Measurements from ENCODE around the gene LYPD3.
"Not testable (repeated sequence)": the region's sequence is repeated elsewhere in the genome, so short reads cannot be mapped to it uniquely, and the experiment has no call there.

Gene LYPD3

GRCh38 chr19:43439032-43439708, 26.2 kb downstream of the LYPD3 start:
- H3K27ac ChIP-seq: peak overlapping the region in 20 of 21 experiments; percentile 4 to 92 (median 68)
- no peak overlapping the region for H3K4me3 ChIP-seq

- H3K27ac ChIP-seq: peak overlapping the region in 20 of 21 experiments; percentile 1 to 92 (median 68)
These were observed 26.9 kb downstream of the LYPD3 start for GRCh38 chr19:43438291-43439031.

GRCh38 chr19:43437712-43438111, 27.7 kb downstream of the LYPD3 start:
- peak overlapping the region in 17 of 21 experiments; percentile 1 to 92 (median 70) for H3K27ac ChIP-seq
- H3K4me3 ChIP-seq: no peak overlapping the region

More at GRCh38 chr19:43438291-43439031, 26.9 kb downstream of the LYPD3 start:
- no peak overlapping the region for H3K4me3 ChIP-seq

GRCh38 chr19:43437284-43437683, 28.1 kb downstream of the LYPD3 start:
- H3K4me3 ChIP-seq: not testable (repeated sequence)
- peak overlapping the region in 9 of 21 experiments; percentile 7 to 92 (median 78) for H3K27ac ChIP-seq

GRCh38 chr19:43435775-43436174, 29.6 kb downstream of the LYPD3 start:
- H3K4me3 ChIP-seq: no peak overlapping the region
- H3K27ac ChIP-seq: no peak overlapping the region

GRCh38 chr19:43433689-43434088, 31.7 kb downstream of the LYPD3 start:
- no peak overlapping the region for H3K27ac ChIP-seq
- no peak overlapping the region for H3K4me3 ChIP-seq

- no peak overlapping the region for H3K4me3 ChIP-seq
- no peak overlapping the region for H3K27ac ChIP-seq
These were observed 32.1 kb downstream of the LYPD3 start for GRCh38 chr19:43433358-43433673.

- H3K27ac ChIP-seq: no peak overlapping the region
These were observed 34.4 kb downstream of the LYPD3 start for GRCh38 chr19:43430976-43431375.

GRCh38 chr19:43430142-43430710, 35.2 kb downstream of the LYPD3 start:
- no peak overlapping the region for H3K4me3 ChIP-seq
- H3K27ac ChIP-seq: no peak overlapping the region

More at GRCh38 chr19:43430976-43431375, 34.4 kb downstream of the LYPD3 start:
- no peak overlapping the region for H3K4me3 ChIP-seq

- Histone ChIP-seq H3K4me3 (no peak overlapping the region), H3K27ac (no peak overlapping the region)
These were observed 36.0 kb downstream of the LYPD3 start for GRCh38 chr19:43429395-43429794.

- H3K4me3 ChIP-seq: no peak overlapping the region
- H3K27ac ChIP-seq: peak overlapping the region in 14 of 21 experiments; percentile 20 to 84 (median 47)
These were observed 39.6 kb downstream of the LYPD3 start for GRCh38 chr19:43425567-43426392.

- no peak overlapping the region for H3K4me3 ChIP-seq
These were observed 41.6 kb downstream of the LYPD3 start for GRCh38 chr19:43423779-43424178.

GRCh38 chr19:43422689-43423066, 42.7 kb downstream of the LYPD3 start:
- H3K4me3 ChIP-seq: no peak overlapping the region

More at GRCh38 chr19:43423779-43424178, 41.6 kb downstream of the LYPD3 start:
- no peak overlapping the region for H3K27ac ChIP-seq

GRCh38 chr19:43422000-43422688, 43.3 kb downstream of the LYPD3 start:
- Histone ChIP-seq H3K27ac (no peak overlapping the region), H3K4me3 (no peak overlapping the region)

More at GRCh38 chr19:43422689-43423066, 42.7 kb downstream of the LYPD3 start:
- H3K27ac ChIP-seq: no peak overlapping the region

- H3K4me3 ChIP-seq: no peak overlapping the region
- no peak overlapping the region for H3K27ac ChIP-seq
These were observed 44.5 kb downstream of the LYPD3 start for GRCh38 chr19:43420954-43421353.

GRCh38 chr19:43416951-43417623, 48.3 kb downstream of the LYPD3 start:
- Histone ChIP-seq H3K27ac (no peak overlapping the region), H3K4me3 (no peak overlapping the region)

GRCh38 chr19:43414554-43414953, 50.9 kb downstream of the LYPD3 start, which contains the start of gene TEX101:
Gene TEX101, plus strand, starts transcription at chr19:43414890. Its CDS starts 1,030 bp downstream, at chr19:43415920.
- Histone ChIP-seq H3K4me3 (no peak within 1 kb of the TSS), H3K27ac (no peak within 1 kb of the TSS)

GRCh38 chr19:43412441-43412840, 53.0 kb downstream of the LYPD3 start:
- no peak overlapping the region for H3K4me3 ChIP-seq
- no peak overlapping the region for H3K27ac ChIP-seq

All from skin epidermis (tissue), 12 donors.